HG02970 (cell line): ENCODE measurements around the gene CRTAC1.

ENCODE experiments used
- ATAC-seq: cut with Tn5 transposase; IDR thresholded peaks from one replicate; pipeline ENCODE4 v1.9.1; 2021; ENCODE audit warnings: mild to moderate bottlenecking, moderate library complexity, moderate number of reproducible peaks; ENCODE audit not compliant: unreplicated experiment, low FRiP score

Gene CRTAC1

GRCh38 chr10:97977673-97978072 lies 52.7 kb downstream of the CRTAC1 start:
- ATAC-seq, result no peak

GRCh38 chr10:97975598-97975997 lies 54.8 kb downstream of the CRTAC1 start:
- ATAC-seq, result no peak

- no peak for ATAC-seq
Measured at GRCh38 chr10:97974526-97975525, 55.6 kb downstream of the CRTAC1 start.

- no peak for ATAC-seq
Measured at GRCh38 chr10:97974100-97974499, 56.3 kb downstream of the CRTAC1 start.

- ATAC-seq, result no peak
Measured at GRCh38 chr10:97969538-97970079, 60.8 kb downstream of the CRTAC1 start.

GRCh38 chr10:97964748-97965147 lies 65.7 kb downstream of the CRTAC1 start:
- no peak for ATAC-seq

- ATAC-seq, result no peak
Measured at GRCh38 chr10:97961945-97962344, 68.5 kb downstream of the CRTAC1 start.

- no peak for ATAC-seq
Measured at GRCh38 chr10:97960269-97961056, 70.0 kb downstream of the CRTAC1 start.

GRCh38 chr10:97949462-97949861 lies 81.0 kb downstream of the CRTAC1 start:
- ATAC-seq, result no peak

- ATAC-seq, result no peak
Measured at GRCh38 chr10:97948822-97949221, 81.6 kb downstream of the CRTAC1 start.

- no peak for ATAC-seq
Measured at GRCh38 chr10:97944772-97945171, 85.6 kb downstream of the CRTAC1 start.

GRCh38 chr10:97943294-97943693 lies 87.1 kb downstream of the CRTAC1 start:
- ATAC-seq, result no peak

- ATAC-seq, result no peak
Measured at GRCh38 chr10:97940534-97940933, 89.9 kb downstream of the CRTAC1 start.

GRCh38 chr10:97939446-97939990 lies 90.9 kb downstream of the CRTAC1 start:
- ATAC-seq, result no peak

GRCh38 chr10:97937928-97938327 lies 92.5 kb downstream of the CRTAC1 start:
- ATAC-seq, result no peak

GRCh38 chr10:97937054-97937453 lies 93.4 kb downstream of the CRTAC1 start:
- no peak for ATAC-seq

- ATAC-seq, result no peak
Measured at GRCh38 chr10:97936126-97936525, 94.3 kb downstream of the CRTAC1 start.

- ATAC-seq, result no peak
Measured at GRCh38 chr10:97932932-97933530, 97.4 kb downstream of the CRTAC1 start.

- ATAC-seq, result no peak
Measured at GRCh38 chr10:97931041-97931440, 99.4 kb downstream of the CRTAC1 start.

GRCh38 chr10:97928897-97929296 lies 101.5 kb downstream of the CRTAC1 start:
- no peak for ATAC-seq
